Pancreas (tissue), 10 donors: Measurements from ENCODE around the gene CD2AP. TPM values are rescaled to one million over a fixed set of nuclear protein-coding genes. Genes with fewer than 3 reads are reported as not detected.

Source experiments
- ATAC-seq, 4 donors: fragments of 200-7000 bp; cut with Tn5 transposase; one replicate each; pipeline versions ENCODE4 v1.8.0 to v1.9.1; 2020; ENCODE audit warnings: mild to moderate bottlenecking in 4 of 4, moderate library complexity in 4 of 4
- DNase-seq, 6 donors: peaks; one replicate each; pipeline ENCODE4 v3.0.0-alpha.2; 2020
- FAIRE-seq: peaks from 2 replicates; lab custom pipeline; 2012; peaks lifted over from hg19 to GRCh38; lab: Jason Lieb, UNC
- H3K27ac ChIP-seq, 4 donors: fragments of 200-600 bp; sonication (generic); 1 replicate in 3 of 4; 2 replicates in 1 of 4; pipeline versions ENCODE4 v1.5.0 to v1.8.0; 2020
- H3K27me3 ChIP-seq, 4 donors: fragments of 200-600 bp; one replicate each; pipeline ENCODE4 v1.8.0; 2021
- H3K36me3 ChIP-seq, 3 donors: fragments of 200-600 bp; sonication (generic) in 1 of 3; one replicate each; pipeline versions ENCODE4 v1.5.0 to v1.8.0; 2020 to 2021
- H3K4me1 ChIP-seq, 3 donors: fragments of 200-600 bp; one replicate each; pipeline ENCODE4 v1.8.0; 2021
- H3K4me3 ChIP-seq, 4 donors: fragments of 200-600 bp; sonication (generic) in 2 of 4; one replicate each; pipeline versions ENCODE4 v1.5.0 to v1.8.0; 2020 to 2021
- H3K9me3 ChIP-seq, 4 donors: fragments of 200-600 bp; one replicate each; pipeline ENCODE4 v1.8.0; 2021
- WGBS, 2 donors: extraction: QIAGEN DNeasy Blood & Tissue Kit; methylation state at CpG; one replicate each; pipeline ENCODE4 v1.1.7; 2013; 5-methylcytosine and 5-hydroxymethylcytosine counted together
- intact Hi-C, 3 donors: fragments of 100-400 bp; cut with DNase I; formaldehyde crosslinking; loops; one replicate each; pipeline versions ENCODE4 v1.11.1 to v1.14.2; 2022
- polyA plus RNA-seq, 2 donors: library from polyadenylated mRNA; stranded (reverse); fragments of 200-250 nt; gene quantifications; one replicate each; pipeline ENCODE4 v1.2.3, GENCODE V29; 2013
- total RNA-seq, 6 donors: library from RNA; stranded (reverse); fragmentation: NEBNext Ultra II Directional in 4 of 6; extraction: Animal tissue kit (Norgen Biotek cat#: 25700) in 4 of 6; gene quantifications; one replicate each; pipeline versions ENCODE4 v1.2.1 to v1.2.4, GENCODE V29; 2021 to 2023
- TF ChIP-seq, protein P1 (sequence below), 4 donors: fragments of 200-600 bp; sonication (generic) in 3 of 4; IDR thresholded peaks; one replicate each; pipeline versions ENCODE4 v1.5.0 to v1.8.0; 2021; ENCODE audit warnings: antibody characterized with exemption in 4 of 4
- donor health status: healthy with polysubstance abuse.
- donor health status: DM: no; HTN: no; CAD: no; lungs with moderate emphysema.
- donor health status: DM: no; HTN: no; CAD: no.
- donor health status: control.
- donor health status: control.
- donor health status: Bipolar disorder and iron deficiency.
- donor health status: DM: yes; HTN: yes; CAD: no.
- donor health status: DM: no; HTN: no; CAD: no.
- donor health status: DM: no; HTN: no; CAD: no.
- donor health status: DM: yes; HTN: yes; CAD: no.

Gene CD2AP
- total and polyA plus RNA-seq, 8 donors = 7.6 to 38.5 (median 17.7) TPM

DNA sequence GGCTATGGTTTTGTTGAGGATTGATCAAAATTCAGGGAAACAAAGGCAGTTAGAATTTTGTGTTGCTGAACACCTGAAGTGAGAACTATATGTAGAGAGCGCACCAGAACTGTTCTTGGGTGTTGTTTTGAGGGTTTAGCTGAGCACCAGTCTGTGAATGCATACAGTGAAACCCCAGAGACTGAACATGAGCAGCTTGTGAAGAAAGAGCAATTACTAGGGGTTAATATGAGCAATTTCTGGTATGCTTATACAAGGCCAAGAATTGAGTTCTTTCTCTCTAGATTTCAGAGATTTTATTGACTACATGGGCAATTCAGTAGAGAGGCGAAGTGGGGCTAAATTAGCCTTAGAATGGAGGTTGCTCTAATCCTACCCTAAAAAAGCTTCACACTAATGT lies 93.9 kb downstream of the CD2AP start:
- no peak for DNase-seq
- intact Hi-C loops = no loop called here
- Histone ChIP-seq H3K36me3 (no peaks in the 10 kb centered on the region), H3K4me3 (no peak overlapping the region), H3K27ac (no peak overlapping the region), H3K9me3 (no peaks in the 10 kb centered on the region), H3K27me3 (no peaks in the 10 kb centered on the region), H3K4me1 (peaks cover 0 to 4% (median 0%) of the 10 kb centered on the region in 3 donors)
- no peak for ATAC-seq
- WGBS, 2 donors = 86 to 91% methylated on average over 2 of the region's 2 CpGs
- FAIRE-seq = no peak
- TF ChIP-seq, protein P1, sequence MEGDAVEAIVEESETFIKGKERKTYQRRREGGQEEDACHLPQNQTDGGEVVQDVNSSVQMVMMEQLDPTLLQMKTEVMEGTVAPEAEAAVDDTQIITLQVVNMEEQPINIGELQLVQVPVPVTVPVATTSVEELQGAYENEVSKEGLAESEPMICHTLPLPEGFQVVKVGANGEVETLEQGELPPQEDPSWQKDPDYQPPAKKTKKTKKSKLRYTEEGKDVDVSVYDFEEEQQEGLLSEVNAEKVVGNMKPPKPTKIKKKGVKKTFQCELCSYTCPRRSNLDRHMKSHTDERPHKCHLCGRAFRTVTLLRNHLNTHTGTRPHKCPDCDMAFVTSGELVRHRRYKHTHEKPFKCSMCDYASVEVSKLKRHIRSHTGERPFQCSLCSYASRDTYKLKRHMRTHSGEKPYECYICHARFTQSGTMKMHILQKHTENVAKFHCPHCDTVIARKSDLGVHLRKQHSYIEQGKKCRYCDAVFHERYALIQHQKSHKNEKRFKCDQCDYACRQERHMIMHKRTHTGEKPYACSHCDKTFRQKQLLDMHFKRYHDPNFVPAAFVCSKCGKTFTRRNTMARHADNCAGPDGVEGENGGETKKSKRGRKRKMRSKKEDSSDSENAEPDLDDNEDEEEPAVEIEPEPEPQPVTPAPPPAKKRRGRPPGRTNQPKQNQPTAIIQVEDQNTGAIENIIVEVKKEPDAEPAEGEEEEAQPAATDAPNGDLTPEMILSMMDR (IDR thresholded peaks at IDR 0.05) = no peak

- 49 to 65% methylated on average over 2 of the region's 2 CpGs for WGBS, 2 donors
- intact Hi-C loops = no loop called here
- H3K27ac ChIP-seq = no peak overlapping the region
- DNase-seq = no peak
- peaks cover 0 to 4% (median 0%) of the 10 kb centered on the region in 3 donors for H3K4me1 ChIP-seq
- no peak overlapping the region for H3K4me3 ChIP-seq
- H3K9me3 ChIP-seq = no peaks in the 10 kb centered on the region
- no peak for FAIRE-seq
- TF ChIP-seq, protein P1 (IDR thresholded peaks at IDR 0.05) = no peak
- no peak for ATAC-seq
- no peaks in the 10 kb centered on the region for H3K36me3 ChIP-seq
- no peaks in the 10 kb centered on the region for H3K27me3 ChIP-seq
These were observed 95.5 kb downstream of the CD2AP start for GRCh38 chr6:47573109-47573508.

- WGBS, 2 donors = 95 to 96% methylated on average over 2 of the region's 2 CpGs
- ATAC-seq = no peak
- intact Hi-C loops = no loop called here
- Histone ChIP-seq H3K27me3 (no peaks in the 10 kb centered on the region), H3K27ac (no peak overlapping the region), H3K9me3 (no peaks in the 10 kb centered on the region), H3K4me3 (no peak overlapping the region), H3K4me1 (peaks cover 0 to 4% (median 0%) of the 10 kb centered on the region in 3 donors), H3K36me3 (peaks cover 0 to 11% (median 2%) of the 10 kb centered on the region in 3 donors)
- FAIRE-seq = no peak
- TF ChIP-seq, protein P1 (IDR thresholded peaks at IDR 0.05) = no peak
- no peak for DNase-seq
These were observed 97.2 kb downstream of the CD2AP start for GRCh38 chr6:47574789-47575188.

GRCh38 chr6:47579040-47579439 lies 101.5 kb downstream of the CD2AP start:
- no peak for FAIRE-seq
- intact Hi-C loops = no loop called here
- Histone ChIP-seq H3K4me3 (no peak overlapping the region), H3K27ac (no peak overlapping the region), H3K4me1 (no peaks in the 10 kb centered on the region), H3K9me3 (no peaks in the 10 kb centered on the region), H3K36me3 (peaks cover 0 to 12% (median 9%) of the 10 kb centered on the region in 3 donors), H3K27me3 (no peaks in the 10 kb centered on the region)
- WGBS, 2 donors = 98 to 99% methylated on average over 4 of the region's 4 CpGs
- DNase-seq = no peak
- TF ChIP-seq, protein P1 (IDR thresholded peaks at IDR 0.05) = no peak
- no peak for ATAC-seq

DNA sequence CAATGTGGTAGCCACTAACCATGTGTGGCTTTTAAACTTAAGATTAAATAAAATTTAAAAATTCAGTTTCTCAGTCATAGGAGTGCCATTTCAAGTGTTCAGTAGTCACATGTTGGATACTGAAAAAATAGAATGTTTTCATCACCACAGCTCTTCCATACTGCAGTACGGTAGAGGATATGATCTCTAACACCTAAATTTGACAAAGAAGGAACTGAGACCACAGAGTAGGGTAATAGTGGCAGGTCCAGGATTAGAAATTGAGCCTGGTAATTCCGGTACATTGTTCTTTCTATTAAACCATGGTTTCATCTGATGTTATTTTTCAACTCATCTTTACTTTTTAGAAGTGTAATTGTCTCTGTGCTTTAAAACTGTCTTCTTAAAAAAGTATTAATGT lies 104.0 kb downstream of the CD2AP start:
- Histone ChIP-seq H3K36me3 (peaks cover 0 to 12% (median 9%) of the 10 kb centered on the region in 3 donors), H3K9me3 (no peaks in the 10 kb centered on the region), H3K27ac (no peak overlapping the region), H3K27me3 (no peaks in the 10 kb centered on the region), H3K4me1 (no peaks in the 10 kb centered on the region), H3K4me3 (no peak overlapping the region)
- DNase-seq = no peak
- intact Hi-C loops = no loop called here
- no peak for ATAC-seq
- no peak for FAIRE-seq
- TF ChIP-seq, protein P1 (IDR thresholded peaks at IDR 0.05) = no peak
- WGBS, 2 donors = 47 to 73% methylated on average over 2 of the region's 2 CpGs
